RWPE1 (cell line): ENCODE measurements around the gene C15orf39.
A peak's percentile ranks its signal among the peaks of the same experiment; 100 is the strongest.

Source experiments
- CTCF ChIA-PET: fragments of 350-600 bp; sonication (Branson Sonifier 250); formaldehyde crosslinking; extraction: SDS; loops from one replicate; lab custom pipeline; 2021; lab: Yijun Ruan, JAX
- POLR2A ChIA-PET: fragments of 400-600 bp; formaldehyde crosslinking; extraction: SDS; loops from one replicate; lab custom pipeline; 2020; ENCODE audit warnings: antibody characterized with exemption; ENCODE audit not compliant: low non-redundant PET; lab: Yijun Ruan, JAX
- DNase-seq: peaks from one replicate; pipeline ENCODE4 v3.0.0; 2012; ENCODE audit warnings: low spot score
- H3K27ac ChIP-seq: fragments of 450-650 bp; 2 replicates; pipeline ENCODE4 v1.5.1; 2017
- TF ChIP-seq, protein P1 (sequence below): fragments of 450-650 bp; conservative IDR thresholded peaks from 2 replicates; pipeline ENCODE4 v1.5.1; 2017; ENCODE audit warnings: low read depth, mild to moderate bottlenecking

C15orf39 gene

DNA sequence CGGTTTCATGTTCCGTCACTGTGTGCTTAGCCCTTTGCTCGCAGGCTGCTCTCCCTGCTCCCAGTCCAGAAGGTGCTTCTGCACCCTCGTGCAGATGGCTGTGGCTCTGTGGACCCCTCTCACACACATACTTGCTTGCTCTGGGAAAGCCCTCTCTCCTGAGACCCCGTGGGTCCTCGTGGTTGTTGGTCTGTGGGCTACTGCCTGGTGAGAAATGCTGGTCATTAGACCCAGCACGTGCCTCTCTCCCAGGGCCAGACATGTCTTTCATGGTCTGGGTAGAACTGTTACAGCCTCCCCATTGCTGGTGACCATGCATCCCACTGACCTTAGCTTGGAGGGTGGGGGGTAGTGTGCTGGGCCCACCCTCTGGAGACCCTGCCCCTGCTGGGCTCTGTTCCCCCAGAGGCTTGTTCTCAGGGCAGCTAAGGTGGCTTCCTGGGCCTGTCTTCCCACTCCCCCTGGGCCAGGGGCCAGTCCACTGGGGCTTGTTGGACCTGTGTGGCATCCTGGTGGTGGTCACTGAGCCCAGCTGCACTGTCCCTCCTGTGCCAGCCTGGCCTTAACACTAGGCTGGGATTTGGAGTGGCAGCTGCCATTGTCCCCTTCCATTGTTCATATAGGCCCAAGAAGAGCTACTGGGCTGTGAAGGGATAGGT, 10.6 kb downstream of the C15orf39 start:
- ChIA-PET CTCF (no interaction called here), POLR2A (no interaction called here)
- peak overlapping the region; percentile 27 for H3K27ac ChIP-seq
- no peak for DNase-seq
- TF ChIP-seq, protein P1, sequence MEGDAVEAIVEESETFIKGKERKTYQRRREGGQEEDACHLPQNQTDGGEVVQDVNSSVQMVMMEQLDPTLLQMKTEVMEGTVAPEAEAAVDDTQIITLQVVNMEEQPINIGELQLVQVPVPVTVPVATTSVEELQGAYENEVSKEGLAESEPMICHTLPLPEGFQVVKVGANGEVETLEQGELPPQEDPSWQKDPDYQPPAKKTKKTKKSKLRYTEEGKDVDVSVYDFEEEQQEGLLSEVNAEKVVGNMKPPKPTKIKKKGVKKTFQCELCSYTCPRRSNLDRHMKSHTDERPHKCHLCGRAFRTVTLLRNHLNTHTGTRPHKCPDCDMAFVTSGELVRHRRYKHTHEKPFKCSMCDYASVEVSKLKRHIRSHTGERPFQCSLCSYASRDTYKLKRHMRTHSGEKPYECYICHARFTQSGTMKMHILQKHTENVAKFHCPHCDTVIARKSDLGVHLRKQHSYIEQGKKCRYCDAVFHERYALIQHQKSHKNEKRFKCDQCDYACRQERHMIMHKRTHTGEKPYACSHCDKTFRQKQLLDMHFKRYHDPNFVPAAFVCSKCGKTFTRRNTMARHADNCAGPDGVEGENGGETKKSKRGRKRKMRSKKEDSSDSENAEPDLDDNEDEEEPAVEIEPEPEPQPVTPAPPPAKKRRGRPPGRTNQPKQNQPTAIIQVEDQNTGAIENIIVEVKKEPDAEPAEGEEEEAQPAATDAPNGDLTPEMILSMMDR, result no peak

GRCh38 chr15:75213212-75213767, 11.6 kb downstream of the C15orf39 start:
- TF ChIP-seq, protein P1, result no peak
- CTCF ChIA-PET, result no interaction called here
- peak overlapping the region; percentile 27 for H3K27ac ChIP-seq
- POLR2A ChIA-PET, result interaction anchor here (0.6 kb wide), 1 partner anchor 223 kb away, joined by 3 read pairs; no protein-coding TSS in a partner anchor
- no peak for DNase-seq

- ChIA-PET POLR2A (interaction anchor here (0.6 kb wide), 1 partner anchor 223 kb away, joined by 3 read pairs; no protein-coding TSS in a partner anchor), CTCF (interaction anchor here (0.7 kb wide), 1 partner anchor 185 kb away, joined by 3 read pairs; no protein-coding TSS in a partner anchor)
- 0 out of 2 replicates have a peak overlapping the region, but pooled peaks have one; percentile 27 for H3K27ac ChIP-seq
- DNase-seq, result no peak
- TF ChIP-seq, protein P1, result no peak
Observed at GRCh38 chr15:75213768-75214221, 12.1 kb downstream of the C15orf39 start.

DNA sequence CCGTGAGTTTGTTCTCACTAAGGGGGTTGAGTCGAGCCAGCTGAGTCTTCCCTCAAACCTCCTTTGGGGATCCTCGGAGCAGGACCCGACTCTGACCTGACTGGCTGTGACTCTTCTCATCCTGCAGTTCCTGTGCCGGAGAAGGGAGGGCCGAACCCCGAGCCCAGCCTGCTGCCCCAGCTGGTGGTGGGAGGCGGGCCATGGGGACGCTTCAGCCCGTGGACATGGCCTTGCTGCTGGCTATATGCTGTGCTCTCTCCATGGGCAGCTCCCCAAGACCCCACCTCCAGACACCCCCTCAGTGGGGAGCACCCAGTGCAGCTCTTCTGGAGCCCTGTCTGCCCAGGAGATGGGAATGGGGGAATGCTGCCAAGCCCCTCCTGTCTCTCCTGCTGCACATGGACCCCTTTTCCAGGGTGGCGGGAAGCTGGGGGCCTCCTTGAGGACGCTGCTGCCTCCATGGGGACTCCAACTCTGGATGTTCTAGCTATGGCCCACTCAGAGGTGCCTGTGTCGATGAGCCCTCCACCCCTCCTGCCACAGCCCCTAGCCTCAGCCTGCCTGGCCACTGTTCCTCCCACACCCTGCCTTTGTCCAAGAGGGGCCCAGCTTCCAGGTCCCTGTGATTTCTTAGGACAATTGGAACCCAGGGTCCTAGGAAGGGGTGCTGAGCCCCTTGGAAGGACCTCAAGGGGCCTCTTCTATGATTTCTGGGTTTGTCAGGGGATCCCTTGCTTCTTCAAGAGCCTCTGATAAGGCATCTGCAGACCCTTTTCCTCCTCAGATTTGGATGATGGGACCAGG, 12.8 kb downstream of the C15orf39 start:
- POLR2A ChIA-PET, result no interaction called here
- no peak for DNase-seq
- H3K27ac ChIP-seq, result peak overlapping the region; percentile 27; the same call in 1 of the 2 replicates
- TF ChIP-seq, protein P1, result no peak
- CTCF ChIA-PET, result interaction anchor here (0.7 to 0.8 kb wide), 2 partner anchors 10 to 185 kb away, joined by 3 read pairs; no protein-coding TSS in a partner anchor

GRCh38 chr15:75215107-75216004, 13.7 kb downstream of the C15orf39 start:
- peak overlapping the region; percentile 12; the same call in 1 of the 2 replicates for H3K27ac ChIP-seq
- TF ChIP-seq, protein P1, result no peak
- DNase-seq, result no peak
- CTCF ChIA-PET, result interaction anchor here (0.6 to 0.8 kb wide), 2 partner anchors 11 to 59 kb away, joined by 3 read pairs; no protein-coding TSS in a partner anchor
- POLR2A ChIA-PET, result no interaction called here
